OCI-LY7 (cell line): ENCODE results near the gene COL20A1. TPM values are rescaled to one million over a fixed set of nuclear protein-coding genes. Genes with fewer than 3 reads are reported as not detected.

Experiments
- BruUV-seq: library from RNA; stranded (reverse); fragments of 400-500 nt; replicated peaks from 2 replicates; lab custom pipeline; 2021; lab: Mats Ljungman, UMichigan
- CTCF ChIA-PET: fragments of 300-600 bp; sonication (Branson Sonifier 250); formaldehyde crosslinking; loops from one replicate; lab custom pipeline; 2022; ENCODE audit warnings: antibody characterized with exemption; ENCODE audit not compliant: unreplicated experiment; lab: Charles Lee
- POLR2A ChIA-PET: fragments of 300-600 bp; sonication (Branson Sonifier 250); formaldehyde crosslinking; loops from one replicate; lab custom pipeline; 2022; ENCODE audit warnings: antibody characterized with exemption; lab: Charles Lee
- DNase-seq: peaks from one replicate; pipeline ENCODE4 v3.0.0-alpha.2; 2015; ENCODE audit warnings: low spot score
- H2AFZ ChIP-seq: fragments of 200-600 bp; sonication (generic), shearing (Covaris generic); 2 replicates; pipeline ENCODE4 v1.6.1; 2014; ENCODE audit warnings: mild to moderate bottlenecking, antibody characterized with exemption, low read length, moderate library complexity
- H3K27ac ChIP-seq: fragments of 200-600 bp; sonication (generic); 2 replicates; pipeline ENCODE4 v1.5.1; 2014; ENCODE audit warnings: mixed run types, low read depth, mild to moderate bottlenecking, moderate library complexity, low read length, inconsistent platforms; ENCODE audit not compliant: poor library complexity, severe bottlenecking
- H3K36me3 ChIP-seq: fragments of 200-600 bp; sonication (generic); 2 replicates; pipeline ENCODE4 v1.6.1; 2014; ENCODE audit warnings: mild to moderate bottlenecking, antibody characterized with exemption, low read length, moderate library complexity, mixed read lengths; ENCODE audit not compliant: insufficient read depth
- H3K4me1 ChIP-seq: fragments of 200-600 bp; sonication (generic); 2 replicates; pipeline ENCODE4 v1.5.1; 2014; ENCODE audit warnings: mild to moderate bottlenecking, low read length; ENCODE audit not compliant: insufficient read depth, poor library complexity, severe bottlenecking
- H3K4me2 ChIP-seq: fragments of 200-600 bp; sonication (generic); 2 replicates; pipeline ENCODE4 v1.6.1; 2014; ENCODE audit warnings: mild to moderate bottlenecking, low read length
- H3K4me3 ChIP-seq: fragments of 200-600 bp; sonication (generic); 2 replicates; pipeline ENCODE4 v1.5.1; 2014; ENCODE audit warnings: mild to moderate bottlenecking, low read depth, low read length; ENCODE audit not compliant: poor library complexity, severe bottlenecking
- H3K79me2 ChIP-seq: fragments of 200-600 bp; sonication (generic); 2 replicates; pipeline ENCODE4 v1.6.1; 2016; ENCODE audit warnings: low read depth, mild to moderate bottlenecking, low read length, moderate library complexity, mixed read lengths; ENCODE audit not compliant: insufficient read depth
- H3K9me2 ChIP-seq: fragments of 200-600 bp; sonication (generic); 2 replicates; pipeline ENCODE4 v1.6.1; 2016; ENCODE audit warnings: mild to moderate bottlenecking, low read length, mixed read lengths; ENCODE audit not compliant: insufficient read depth
- H3K9me3 ChIP-seq: fragments of 200-600 bp; sonication (generic); 2 replicates; pipeline ENCODE4 v1.6.1; 2014; ENCODE audit warnings: mild to moderate bottlenecking, mixed run types, low read length, mixed read lengths
- H4K20me1 ChIP-seq: fragments of 200-600 bp; sonication (generic); 2 replicates; pipeline ENCODE4 v1.6.1; 2014; ENCODE audit warnings: mild to moderate bottlenecking, antibody characterized with exemption, low read length, moderate library complexity, mixed read lengths; ENCODE audit not compliant: insufficient read depth
- EZH2phosphoT487 ChIP-seq: fragments of 200-600 bp; sonication (generic); IDR thresholded peaks from 2 replicates; pipeline ENCODE4 v1.6.1; 2018; ENCODE audit warnings: low read depth, borderline replicate concordance, mild to moderate bottlenecking, mixed run types, antibody characterized with exemption, low read length, moderate library complexity, mixed read lengths
- intact Hi-C: fragments of 100-400 bp; cut with micrococcal nuclease; formaldehyde crosslinking; loops from one replicate; pipeline ENCODE4 v1.10.0; 2022; ENCODE audit not compliant: unreplicated experiment
- total RNA-seq, 2 experiments: library from RNA; depleted of rRNA in 1 of 2; stranded (reverse); fragments of >200 nt in 1 of 2; shearing (Covaris generic) in 1 of 2; gene quantifications; 2 replicates each; pipeline ENCODE4 v1.2.3, GENCODE V29; 2014 to 2022
- TF ChIP-seq, protein P1 (sequence below): fragments of 200-600 bp; sonication (generic); conservative IDR thresholded peaks from 2 replicates; pipeline ENCODE4 v1.5.1; 2014; ENCODE audit warnings: mild to moderate bottlenecking, antibody characterized with exemption, low read length, moderate library complexity, mixed read lengths

COL20A1 gene
- total RNA-seq, 2 experiments from 2014 or later = 0.15 TPM; not detected in 1

DNA sequence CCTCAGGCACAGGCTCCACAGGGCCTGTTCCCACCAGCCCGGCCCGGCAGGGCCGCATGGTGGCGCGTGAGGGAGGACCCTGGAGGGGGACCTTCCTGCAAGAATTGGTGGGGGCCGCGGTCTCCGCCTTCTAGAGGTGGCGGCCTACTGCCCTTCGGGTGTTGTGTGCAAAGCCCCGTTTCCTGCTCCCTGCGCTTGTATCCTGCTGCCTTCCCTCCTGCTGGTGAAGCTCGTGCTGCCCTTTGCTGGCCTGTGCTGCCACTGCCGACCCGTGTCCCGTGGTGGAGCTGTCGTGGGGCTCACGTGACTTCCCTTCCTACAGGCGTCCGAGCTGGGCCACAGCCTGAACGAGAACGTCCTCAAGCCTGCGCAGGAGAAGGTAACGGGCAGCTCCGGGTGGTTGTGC lies 8.4 kb upstream of the COL20A1 start:
- Histone ChIP-seq H3K4me3 (no peak overlapping the region), H3K4me2 (no peak overlapping the region), H4K20me1 (no peaks in the 10 kb centered on the region), H3K36me3 (peaks cover 25% of the 10 kb centered on the region; the same call in 1 of the 2 replicates), H3K9me3 (no peaks in the 10 kb centered on the region), H3K27ac (no peak overlapping the region), H2AFZ (no peak overlapping the region), H3K79me2 (no peaks in the 10 kb centered on the region), H3K9me2 (no peaks in the 10 kb centered on the region), H3K4me1 (no peaks in the 10 kb centered on the region)
- no peak for TF ChIP-seq EZH2phosphoT487
- TF ChIP-seq, protein P1, sequence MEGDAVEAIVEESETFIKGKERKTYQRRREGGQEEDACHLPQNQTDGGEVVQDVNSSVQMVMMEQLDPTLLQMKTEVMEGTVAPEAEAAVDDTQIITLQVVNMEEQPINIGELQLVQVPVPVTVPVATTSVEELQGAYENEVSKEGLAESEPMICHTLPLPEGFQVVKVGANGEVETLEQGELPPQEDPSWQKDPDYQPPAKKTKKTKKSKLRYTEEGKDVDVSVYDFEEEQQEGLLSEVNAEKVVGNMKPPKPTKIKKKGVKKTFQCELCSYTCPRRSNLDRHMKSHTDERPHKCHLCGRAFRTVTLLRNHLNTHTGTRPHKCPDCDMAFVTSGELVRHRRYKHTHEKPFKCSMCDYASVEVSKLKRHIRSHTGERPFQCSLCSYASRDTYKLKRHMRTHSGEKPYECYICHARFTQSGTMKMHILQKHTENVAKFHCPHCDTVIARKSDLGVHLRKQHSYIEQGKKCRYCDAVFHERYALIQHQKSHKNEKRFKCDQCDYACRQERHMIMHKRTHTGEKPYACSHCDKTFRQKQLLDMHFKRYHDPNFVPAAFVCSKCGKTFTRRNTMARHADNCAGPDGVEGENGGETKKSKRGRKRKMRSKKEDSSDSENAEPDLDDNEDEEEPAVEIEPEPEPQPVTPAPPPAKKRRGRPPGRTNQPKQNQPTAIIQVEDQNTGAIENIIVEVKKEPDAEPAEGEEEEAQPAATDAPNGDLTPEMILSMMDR = no peak
- CTCF ChIA-PET = no interaction called here
- intact Hi-C loops = no loop called here
- no peak for DNase-seq
- no TSS peak for BruUV-seq
- POLR2A ChIA-PET = interaction anchor here (1.5 kb wide), 1 partner anchor 60 kb away, joined by 3 read pairs; no protein-coding TSS in a partner anchor

DNA sequence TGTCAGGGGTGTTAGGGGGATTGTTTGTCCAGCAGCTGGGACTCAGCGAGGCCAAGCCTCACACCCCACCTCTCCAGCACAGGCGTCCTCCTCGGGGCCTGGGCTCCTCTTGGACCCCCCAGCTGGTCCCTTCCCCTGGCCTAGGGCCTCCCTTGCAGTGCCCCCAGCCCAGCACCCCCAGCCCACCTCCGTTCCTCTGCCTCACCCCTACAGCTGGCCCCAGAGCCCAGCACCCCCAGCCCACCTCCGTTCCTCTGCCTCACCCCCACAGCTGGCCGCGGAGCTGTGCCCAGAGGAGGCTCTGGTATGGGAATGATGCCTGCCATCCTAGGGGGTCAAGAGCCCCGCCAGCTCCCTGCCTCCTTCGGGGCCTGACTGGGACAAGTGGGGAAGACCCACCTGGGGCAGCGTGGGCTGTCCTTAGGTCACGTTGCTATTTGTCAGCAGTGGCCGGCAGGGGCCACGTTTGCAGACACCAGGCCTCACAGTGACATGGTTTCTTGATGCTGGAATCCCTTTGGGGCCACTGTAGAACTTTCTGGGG lies 7.9 kb upstream of the COL20A1 start:
- ChIA-PET CTCF (no interaction called here), POLR2A (interaction anchor here (1.5 kb wide), 1 partner anchor 61 kb away, joined by 3 read pairs; no protein-coding TSS in a partner anchor)
- intact Hi-C loops = no loop called here
- DNase-seq = no peak
- H3K36me3 ChIP-seq = peaks cover 19% of the 10 kb centered on the region; the same call in 1 of the 2 replicates
- no peaks in the 10 kb centered on the region for H3K9me3 ChIP-seq
- H2AFZ ChIP-seq = no peak overlapping the region
- H3K4me2 ChIP-seq = no peak overlapping the region
- TF ChIP-seq, protein P1 = no peak
- TF ChIP-seq EZH2phosphoT487 = no peak
- H3K4me3 ChIP-seq = no peak overlapping the region
- no TSS peak for BruUV-seq
- no peak overlapping the region for H3K27ac ChIP-seq
- no peaks in the 10 kb centered on the region for H3K4me1 ChIP-seq
- no peaks in the 10 kb centered on the region for H3K79me2 ChIP-seq
- no peaks in the 10 kb centered on the region for H4K20me1 ChIP-seq
- no peaks in the 10 kb centered on the region for H3K9me2 ChIP-seq
